NCI-H1105 (cell line): ENCODE results near the gene ULK2.
"Not testable (repeated sequence)": the region's sequence is repeated elsewhere in the genome, so short reads cannot be mapped to it uniquely, and the experiment has no call there.

Experiments used
- DNase-seq: peaks from one replicate; lab custom pipeline; 2025; lab: John Stamatoyannopoulos, UW

The ULK2 gene

DNA sequence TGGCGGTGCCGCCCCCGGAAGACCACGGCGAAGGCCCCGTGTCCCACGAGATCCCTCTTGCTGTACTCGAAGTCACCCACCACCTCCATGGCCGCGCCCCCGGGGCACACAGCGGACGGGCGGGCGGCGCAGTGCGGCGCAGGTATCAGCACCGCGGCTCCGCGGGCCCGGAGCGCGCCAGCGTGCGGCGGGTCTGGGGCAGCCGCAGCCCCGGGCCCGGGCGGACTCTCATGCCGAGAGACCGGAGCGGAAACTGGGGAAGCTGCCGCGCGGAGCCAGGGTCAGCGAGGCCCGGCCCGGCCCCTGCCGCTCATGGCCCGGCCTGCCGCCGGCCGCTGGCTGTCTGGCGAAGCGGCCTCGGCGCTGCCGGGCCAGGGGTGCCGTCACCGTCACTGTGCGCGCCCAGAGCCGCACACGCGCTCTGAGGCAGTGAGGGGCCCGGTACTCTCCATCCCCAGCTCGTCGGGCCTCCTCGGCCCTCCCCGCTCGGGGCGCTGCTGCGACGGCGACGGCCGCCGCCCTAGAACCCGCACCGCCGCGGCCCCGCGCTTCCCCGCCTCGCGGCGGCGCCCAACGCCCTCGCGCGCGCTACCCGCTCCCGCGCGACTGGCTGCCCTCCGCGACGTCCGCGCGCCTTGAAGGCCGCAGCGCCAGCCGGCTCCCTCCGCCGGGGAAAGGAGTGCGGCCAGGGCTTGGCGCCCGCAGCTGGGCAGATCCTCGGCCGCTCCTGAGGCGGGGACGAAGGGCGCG lies at the start of gene ULK2:
ULK2 (minus strand) TSS at position 608 of the 750 bp plus-strand sequence; CDS start at position 89, 519 bp downstream.
- peak; percentile 45 for DNase-seq

- DNase-seq: no peak
Measured at GRCh38 chr17:19915245-19915978, 47.7 kb upstream of the ULK2 start.

DNA sequence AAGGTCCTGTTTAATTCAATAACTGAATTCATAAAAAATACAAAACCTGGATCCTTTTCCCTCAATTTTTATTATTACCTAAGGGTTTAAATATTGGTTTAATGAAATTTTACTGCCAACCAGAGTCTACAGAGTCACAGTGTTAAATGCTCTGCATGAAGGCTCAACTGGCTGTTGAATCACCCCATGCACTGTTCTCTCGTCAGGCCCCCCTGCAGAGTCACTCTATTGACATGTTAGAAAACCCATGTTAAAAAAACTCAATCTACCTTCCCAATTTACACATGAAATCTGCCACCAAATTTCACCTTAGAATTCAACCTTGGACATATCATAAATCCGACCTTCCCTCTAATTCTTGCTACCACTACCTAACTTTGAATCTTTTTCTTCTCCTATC lies 43.3 kb upstream of the ULK2 start:
- DNase-seq: no peak

GRCh38 chr17:19909139-19909538 lies 41.4 kb upstream of the ULK2 start:
- no peak for DNase-seq

- peak; percentile 1 for DNase-seq
Measured at GRCh38 chr17:19905502-19905901, 37.8 kb upstream of the ULK2 start.

DNA sequence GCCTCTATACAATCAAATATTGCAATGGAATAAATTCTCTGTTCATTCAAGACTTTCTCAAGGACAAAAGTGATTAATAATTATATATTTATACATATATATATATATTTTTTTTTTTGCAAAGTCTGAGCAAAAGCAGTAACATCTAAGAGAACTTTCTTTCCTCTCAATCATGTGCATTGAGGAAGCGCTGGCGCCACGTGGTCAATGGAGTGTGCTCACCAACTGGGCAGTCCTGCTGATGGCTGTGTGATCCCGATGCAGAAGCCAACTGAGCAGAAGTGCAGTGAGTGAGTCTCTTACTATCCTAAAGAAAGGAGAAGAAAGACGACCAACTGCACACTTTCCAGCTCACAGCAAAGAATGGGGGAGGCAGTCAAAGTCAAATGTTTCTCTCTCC lies 37.2 kb upstream of the ULK2 start:
- DNase-seq: no peak

GRCh38 chr17:19904412-19904811 lies 36.7 kb upstream of the ULK2 start:
- no peak for DNase-seq

DNA sequence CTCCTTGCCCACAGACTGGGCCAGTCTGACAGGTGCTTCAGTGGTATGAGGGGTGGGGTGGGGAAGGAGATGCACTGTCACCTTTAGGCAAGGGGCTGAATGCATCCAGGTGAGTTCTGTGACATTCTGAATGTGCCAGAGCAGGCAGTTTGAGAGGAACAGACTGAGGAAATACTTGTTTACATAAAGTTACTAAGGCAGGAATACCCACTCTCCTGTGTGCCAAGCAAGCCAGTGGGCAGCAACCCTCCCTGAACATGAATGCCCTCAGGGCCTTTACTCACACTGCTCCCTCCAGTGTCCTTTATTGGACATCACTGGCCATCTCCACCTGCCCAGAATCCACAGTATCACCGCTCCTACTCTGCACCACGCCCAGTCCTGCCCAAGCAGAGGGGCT lies 33.1 kb upstream of the ULK2 start:
- no peak for DNase-seq

GRCh38 chr17:19897903-19898302 lies 30.2 kb upstream of the ULK2 start:
- no peak for DNase-seq

DNA sequence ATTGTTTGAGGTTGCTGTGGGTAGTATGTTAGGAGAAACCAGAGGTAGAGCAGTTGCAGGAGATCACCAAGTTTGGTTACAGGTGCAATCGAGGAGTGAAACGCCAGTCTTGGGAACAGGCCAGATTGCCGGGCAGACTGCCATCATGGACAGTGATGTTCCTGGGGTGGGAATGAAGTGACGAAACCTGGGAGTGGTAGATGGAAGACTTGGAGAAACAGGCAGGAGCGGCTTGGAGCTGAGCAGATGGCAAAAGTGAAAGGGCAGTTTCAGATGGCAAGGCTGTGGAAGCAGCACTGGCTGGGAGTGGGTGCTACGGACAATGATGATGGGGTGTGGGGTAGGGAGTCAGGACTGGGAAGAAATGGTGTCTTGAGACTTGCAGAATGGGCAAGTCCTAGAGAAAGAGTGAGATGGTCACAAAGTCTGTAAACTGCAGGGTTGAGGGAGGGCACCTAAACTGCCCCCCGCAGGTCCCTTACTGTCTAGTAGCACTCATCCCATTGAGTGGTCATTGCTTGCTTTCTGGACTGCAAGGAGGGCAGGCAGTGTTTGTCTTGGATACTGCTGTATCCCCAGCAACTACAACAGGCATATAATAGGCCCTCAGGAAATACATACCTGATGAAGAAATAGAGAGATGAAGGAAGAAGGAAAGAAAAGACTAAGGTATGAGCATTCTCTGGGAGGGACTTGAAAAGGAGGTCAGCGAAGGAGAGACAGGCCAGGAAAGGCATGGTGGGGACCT lies 29.5 kb upstream of the ULK2 start:
- peak; percentile 79 for DNase-seq

DNA sequence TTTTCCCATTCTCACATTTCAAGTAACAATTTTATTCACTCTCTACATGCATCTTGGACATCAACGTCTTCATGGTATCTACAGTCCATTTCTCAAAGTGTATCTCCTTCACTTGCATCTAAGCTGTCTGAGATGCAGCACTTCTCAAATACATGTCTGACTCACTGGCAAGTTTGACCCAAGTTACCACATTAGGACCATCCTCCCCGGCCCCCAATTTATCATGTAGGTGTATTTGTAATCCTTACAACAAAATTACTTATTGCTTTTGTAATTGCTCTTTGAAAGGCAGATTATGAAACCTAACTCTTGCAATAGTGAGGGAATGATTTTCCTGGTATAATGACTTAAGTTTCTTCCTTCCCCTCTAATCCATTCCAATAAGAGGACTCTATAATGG lies 28.9 kb upstream of the ULK2 start:
- no peak for DNase-seq

DNA sequence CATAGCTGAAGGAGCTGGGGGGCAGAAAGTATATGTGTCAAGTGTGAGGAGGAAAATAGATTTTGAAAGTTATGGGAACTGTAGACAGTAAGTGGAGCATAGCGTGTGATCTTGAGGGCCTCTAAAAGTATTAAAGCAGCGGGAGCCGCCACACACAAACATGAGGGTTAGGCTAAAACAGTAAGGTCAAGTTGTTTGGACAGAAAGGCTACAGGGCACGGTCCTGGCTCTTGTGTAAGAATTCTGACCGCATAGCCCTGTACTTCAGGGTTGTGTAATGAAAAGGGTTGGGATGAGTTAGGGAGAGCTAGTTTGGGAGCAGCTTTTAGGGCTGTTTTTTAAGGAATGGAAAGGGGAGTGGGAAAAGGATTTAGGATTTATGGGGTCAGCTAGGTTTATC lies 22.8 kb upstream of the ULK2 start:
- DNase-seq: not testable (repeated sequence)

DNA sequence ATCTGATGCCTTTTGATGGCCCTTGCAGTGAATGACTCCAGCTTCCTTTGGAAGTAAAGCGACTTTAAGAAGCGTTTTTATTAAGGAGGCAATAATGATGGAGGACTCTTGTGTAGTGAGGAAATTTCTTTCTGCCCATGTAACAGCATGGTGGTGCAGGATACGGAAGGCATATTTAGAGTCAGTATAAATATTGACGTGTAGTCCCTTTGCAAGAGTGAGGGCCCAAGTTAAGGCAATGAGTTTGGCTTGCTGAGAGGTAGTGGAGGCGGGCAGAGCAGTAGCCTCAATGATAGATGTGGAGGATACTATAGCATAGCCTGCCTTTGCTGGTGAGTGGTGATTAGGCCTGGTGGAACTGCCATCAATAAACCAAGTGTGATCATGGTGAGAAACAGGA lies 22.3 kb upstream of the ULK2 start:
- DNase-seq: not testable (repeated sequence)

DNA sequence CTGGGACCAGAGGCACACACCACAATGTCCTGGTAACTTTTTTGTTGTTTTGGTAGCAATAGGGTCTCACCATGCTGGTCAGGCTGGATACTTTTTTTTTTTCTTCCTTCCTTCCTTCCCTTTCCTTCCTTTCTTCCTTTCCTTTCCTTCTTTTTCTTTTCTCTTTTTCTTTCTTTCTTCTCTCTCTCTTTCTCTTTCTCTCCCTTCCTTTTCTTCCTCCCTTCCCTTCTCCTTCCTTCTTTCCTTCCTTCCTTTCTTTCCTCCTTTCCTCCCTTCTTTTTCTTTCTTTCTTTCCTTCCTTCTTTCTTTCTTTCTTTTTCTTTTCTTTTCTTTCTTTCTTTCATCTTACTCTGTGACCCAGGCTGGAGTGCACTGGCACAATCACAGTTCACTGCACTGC lies 18.4 kb upstream of the ULK2 start:
- DNase-seq: no peak

DNA sequence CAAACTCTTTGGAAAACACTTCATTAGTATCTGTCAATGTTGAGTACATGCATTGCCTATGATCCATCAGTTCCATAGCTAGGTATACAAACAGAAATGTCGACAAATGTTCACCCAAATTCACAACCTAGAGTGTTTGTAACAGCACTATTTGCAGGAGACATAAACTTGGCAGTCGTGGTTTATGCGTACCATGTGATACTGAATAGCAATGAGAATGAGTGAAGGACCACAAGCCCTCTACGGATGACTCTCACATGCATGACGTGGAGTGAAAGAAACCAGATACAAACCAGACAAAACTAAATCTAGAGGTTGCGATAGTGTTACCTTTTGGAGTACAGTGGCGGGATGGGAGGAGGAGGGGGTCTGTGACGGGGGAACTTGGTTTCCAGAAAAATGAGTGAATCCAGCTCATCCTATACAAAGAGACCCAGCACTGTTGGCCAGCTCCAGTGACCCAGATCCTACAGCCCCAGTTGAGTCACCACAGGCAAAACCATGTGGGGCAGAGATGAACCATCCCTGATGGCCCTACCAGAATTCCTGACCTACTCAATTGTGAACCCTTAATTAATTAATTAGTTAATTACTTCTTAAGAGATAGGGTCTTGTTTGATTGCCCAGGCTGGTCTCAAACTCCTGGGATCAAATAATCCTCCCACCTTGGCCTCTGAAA lies 15.9 kb upstream of the ULK2 start:
- DNase-seq: no peak

DNA sequence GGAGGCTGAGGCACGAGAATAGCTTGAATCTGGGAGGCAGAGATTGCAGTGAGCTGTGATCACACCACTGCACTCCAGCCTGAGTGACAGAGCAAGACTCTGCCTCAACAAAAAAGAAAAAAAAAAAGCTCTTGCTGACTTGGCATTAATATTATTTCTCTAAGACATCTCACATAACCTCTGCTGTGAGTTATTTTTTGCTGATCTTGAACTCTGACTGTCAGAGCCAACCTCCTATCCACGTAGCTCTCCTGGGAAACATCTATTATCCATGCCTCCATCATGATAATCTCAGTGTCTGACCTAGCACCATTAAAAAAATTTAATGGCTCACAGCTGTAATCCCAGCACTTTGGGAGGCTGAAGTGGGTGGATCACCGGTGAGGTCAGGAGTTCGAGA lies 12.7 kb upstream of the ULK2 start:
- no peak for DNase-seq

DNA sequence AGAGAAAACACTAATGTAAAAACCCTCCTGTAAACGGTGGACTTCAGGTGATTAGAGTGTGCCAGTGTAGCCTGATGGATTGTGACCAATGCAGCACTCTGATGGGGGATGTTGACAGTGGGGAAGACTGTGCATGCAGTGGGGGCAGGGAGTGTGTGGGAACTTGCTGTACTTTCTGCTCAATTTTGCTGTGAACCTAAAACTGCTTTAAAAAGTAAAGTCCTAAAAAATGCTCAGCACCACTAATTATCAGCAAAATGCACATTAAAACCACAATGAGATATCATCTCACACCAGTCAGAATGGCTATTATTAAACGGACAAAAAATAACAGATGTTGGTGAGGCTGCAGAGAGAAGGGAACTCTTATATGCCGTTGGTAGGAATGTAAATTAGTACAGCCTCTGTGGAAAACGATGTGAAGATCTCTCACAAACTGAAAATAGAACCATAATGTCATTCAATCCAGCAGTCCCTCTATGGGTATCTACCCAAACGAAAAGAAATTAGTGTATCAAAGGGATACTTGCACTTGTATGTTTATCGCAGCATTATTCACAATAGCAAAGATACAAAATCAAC lies 9.7 kb upstream of the ULK2 start:
- no peak for DNase-seq

DNA sequence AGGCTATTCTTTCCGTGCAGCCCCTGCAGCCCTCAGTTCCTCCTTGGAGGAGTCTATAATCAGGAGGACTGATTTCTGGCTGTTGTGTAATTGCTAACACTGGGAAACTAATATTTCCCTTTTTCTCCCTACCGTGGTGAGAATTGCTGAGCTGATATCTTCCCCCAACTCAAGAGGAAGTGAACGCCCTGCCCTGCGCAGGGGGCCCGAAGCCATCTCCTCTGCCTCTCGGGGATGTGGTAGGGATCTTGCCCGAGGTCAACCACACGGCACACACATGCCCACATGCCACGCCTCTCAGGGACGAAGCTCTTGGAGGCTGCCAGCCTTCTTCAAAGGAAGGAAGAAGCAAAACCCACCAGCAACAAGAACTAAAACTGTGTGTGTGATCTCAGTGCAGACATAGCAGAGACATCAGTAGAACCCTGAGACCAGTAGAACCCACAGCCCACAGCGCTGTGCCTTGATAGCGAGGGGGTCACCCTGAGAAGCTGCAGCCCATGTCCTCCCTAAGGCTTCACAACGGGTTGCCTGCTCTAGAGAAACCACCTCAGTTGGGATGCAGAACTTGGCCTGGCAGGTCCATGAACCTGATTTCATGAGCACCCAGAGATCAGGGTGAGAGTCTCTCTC lies 8.9 kb upstream of the ULK2 start:
- no peak for DNase-seq

- DNase-seq: no peak
Measured at GRCh38 chr17:19874256-19874655, 6.5 kb upstream of the ULK2 start.

DNA sequence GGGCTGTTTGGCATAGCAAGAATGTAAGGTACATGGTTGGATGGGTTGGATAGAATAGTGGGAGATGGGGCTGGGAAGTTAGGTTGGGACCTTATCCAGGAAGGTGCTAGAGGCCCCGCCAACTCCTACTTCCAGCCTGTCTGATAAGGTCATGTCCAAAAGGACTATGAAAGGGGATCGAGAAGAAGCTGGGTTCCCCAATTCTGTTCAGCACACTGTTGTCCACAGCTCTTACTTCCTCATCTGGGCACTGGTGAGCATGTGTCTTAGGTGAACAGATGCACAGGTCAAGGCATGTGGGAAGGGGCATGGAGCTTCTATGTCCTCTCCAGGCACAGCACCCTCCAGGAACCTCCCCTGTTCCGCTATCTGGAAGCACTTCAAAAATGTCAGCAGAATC lies 5.6 kb upstream of the ULK2 start:
- no peak for DNase-seq

DNA sequence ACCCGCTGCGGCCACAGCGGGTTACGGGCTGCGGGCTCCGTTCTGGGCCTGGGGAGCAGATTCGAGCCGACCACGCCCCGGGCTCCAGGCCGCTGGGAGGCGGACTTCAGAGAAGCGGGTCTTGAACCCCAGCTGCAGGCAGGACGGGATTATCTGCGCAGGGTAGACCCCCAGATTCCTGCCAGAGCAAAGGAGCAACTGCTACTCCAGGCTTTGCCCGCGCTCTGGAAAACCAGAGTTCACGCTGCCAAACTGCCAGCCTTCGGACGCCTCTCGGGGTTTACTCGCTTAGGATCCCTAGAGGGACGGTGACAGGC lies 301 bp upstream of the ULK2 start:
- no peak for DNase-seq

GRCh38 chr17:19867079-19867328 lies 732 bp downstream of the ULK2 start:
- peak; percentile 45 for DNase-seq
